Myocyte (in vitro differentiated cells): ENCODE data around the gene ACOXL. TPM values are rescaled to one million over a fixed set of nuclear protein-coding genes. Genes with fewer than 3 reads are reported as not detected.
"Not testable (repeated sequence)": the region's sequence is repeated elsewhere in the genome, so short reads cannot be mapped to it uniquely, and the experiment has no call there.

Source experiments
- DNase-seq: peaks from one replicate; pipeline ENCODE4 v3.0.0-alpha.2; 2012; ENCODE audit warnings: low read depth
- total RNA-seq: library from RNA; depleted of rRNA; stranded (reverse); fragments of >200 nt; gene quantifications from 2 replicates; pipeline ENCODE4 v1.2.3, GENCODE V29; 2014

The ACOXL gene
- total RNA-seq, 1 donor from 2014 or later: not detected

- DNase-seq: no peak
Measured at GRCh38 chr2:111053266-111053665, 320.9 kb downstream of the ACOXL start.

- no peak for DNase-seq
Measured at GRCh38 chr2:111053825-111054515, 321.6 kb downstream of the ACOXL start.

- DNase-seq: no peak
Measured at GRCh38 chr2:111054791-111055691, 322.7 kb downstream of the ACOXL start.

- DNase-seq: no peak
Measured at GRCh38 chr2:111055735-111056134, 323.4 kb downstream of the ACOXL start.

- no peak for DNase-seq
Measured at GRCh38 chr2:111057045-111057444, 324.7 kb downstream of the ACOXL start.

- no peak for DNase-seq
Measured at GRCh38 chr2:111057721-111058120, 325.3 kb downstream of the ACOXL start.

- DNase-seq: no peak
Measured at GRCh38 chr2:111058264-111058663, 325.9 kb downstream of the ACOXL start.

GRCh38 chr2:111061191-111061590 lies 328.8 kb downstream of the ACOXL start:
- DNase-seq: no peak

- DNase-seq: no peak
Measured at GRCh38 chr2:111062417-111062816, 330.0 kb downstream of the ACOXL start.

- no peak for DNase-seq
Measured at GRCh38 chr2:111066062-111066593, 333.8 kb downstream of the ACOXL start.

- DNase-seq: no peak
Measured at GRCh38 chr2:111068435-111069058, 336.2 kb downstream of the ACOXL start.

GRCh38 chr2:111069722-111070121 lies 337.3 kb downstream of the ACOXL start:
- no peak for DNase-seq

- peak; percentile 94 for DNase-seq
Measured at GRCh38 chr2:111071600-111072171, 339.3 kb downstream of the ACOXL start.

GRCh38 chr2:111072220-111072871 lies 340.0 kb downstream of the ACOXL start:
- peak; percentile 75 for DNase-seq

- not testable (repeated sequence) for DNase-seq
Measured at GRCh38 chr2:111082659-111083058, 350.3 kb downstream of the ACOXL start.

GRCh38 chr2:111091811-111092211 lies 359.4 kb downstream of the ACOXL start:
- no peak for DNase-seq

- no peak for DNase-seq
Measured at GRCh38 chr2:111094691-111095090, 362.3 kb downstream of the ACOXL start.

- DNase-seq: no peak
Measured at GRCh38 chr2:111095434-111095833, 363.1 kb downstream of the ACOXL start.

GRCh38 chr2:111099402-111099801 lies 367.0 kb downstream of the ACOXL start:
- no peak for DNase-seq

GRCh38 chr2:111100087-111100764 lies 367.9 kb downstream of the ACOXL start:
- no peak for DNase-seq
